Liver (tissue), 9 donors: ENCODE data around the gene DPP9. TPM values are rescaled to one million over a fixed set of nuclear protein-coding genes. Genes with fewer than 3 reads are reported as not detected.

Experiments used
- DNase-seq: peaks from one replicate; pipeline ENCODE4 v3.0.0-alpha.2; 2017; ENCODE audit warnings: low spot score
- H3K27ac ChIP-seq, 2 donors: one replicate each; pipeline ENCODE4 v1.7.0; 2013; ENCODE audit warnings: inconsistent platforms in 2 of 2, low read length in 2 of 2, control low read depth in 1 of 2, low read depth in 1 of 2, mild to moderate bottlenecking in 1 of 2
- H3K27me3 ChIP-seq, 4 donors: one replicate each; pipeline versions ENCODE4 v1.6.1 to v1.7.0; 2013; ENCODE audit warnings: low read length in 3 of 4, inconsistent platforms in 1 of 4, mild to moderate bottlenecking in 1 of 4, moderate library complexity in 1 of 4; ENCODE audit not compliant: control insufficient read depth in 4 of 4, insufficient read depth in 4 of 4
- H3K36me3 ChIP-seq, 4 donors: one replicate each; pipeline versions ENCODE4 v1.6.1 to v1.7.0; 2013; ENCODE audit warnings: low read length in 3 of 4, mild to moderate bottlenecking in 3 of 4, low read depth in 1 of 4, moderate library complexity in 1 of 4; ENCODE audit not compliant: control insufficient read depth in 4 of 4, insufficient read depth in 3 of 4
- H3K4me1 ChIP-seq, 4 donors: one replicate each; pipeline versions ENCODE4 v1.6.1 to v1.7.0; 2013; ENCODE audit warnings: low read length in 3 of 4, mild to moderate bottlenecking in 3 of 4, moderate library complexity in 1 of 4; ENCODE audit not compliant: control insufficient read depth in 4 of 4, insufficient read depth in 4 of 4
- H3K4me3 ChIP-seq, 3 donors: one replicate each; pipeline versions ENCODE4 v1.6.1 to v1.7.0; 2013; ENCODE audit warnings: low read length in 3 of 3, control low read depth in 1 of 3, low read depth in 1 of 3, mild to moderate bottlenecking in 1 of 3
- H3K9ac ChIP-seq, 2 donors: one replicate each; pipeline ENCODE4 v1.7.0; 2013; ENCODE audit warnings: low read length in 2 of 2, mild to moderate bottlenecking in 2 of 2, moderate library complexity in 2 of 2, control low read depth in 1 of 2, low read depth in 1 of 2
- H3K9me3 ChIP-seq, 4 donors: one replicate each; pipeline versions ENCODE4 v1.6.1 to v1.7.0; 2013; ENCODE audit warnings: low read length in 3 of 4; ENCODE audit not compliant: control insufficient read depth in 4 of 4
- ATF3 ChIP-seq: IDR thresholded peaks from 2 replicates; pipeline ENCODE4 v1.6.1; 2016; ENCODE audit warnings: antibody characterized with exemption
- EGR1 ChIP-seq, 2 donors: IDR thresholded peaks; 2 replicates each; pipeline ENCODE4 v1.6.1; 2016 to 2018; ENCODE audit warnings: antibody characterized with exemption in 2 of 2, low read depth in 2 of 2
- FOXA2 ChIP-seq: IDR thresholded peaks from 2 replicates; pipeline ENCODE4 v1.6.1; 2016; ENCODE audit warnings: antibody characterized with exemption
- GABPA ChIP-seq, 2 donors: IDR thresholded peaks in 1 of 2; conservative IDR thresholded peaks in 1 of 2; 2 replicates each; pipeline ENCODE4 v1.6.1; 2016; ENCODE audit warnings: antibody characterized with exemption in 2 of 2, mild to moderate bottlenecking in 1 of 2, moderate library complexity in 1 of 2
- HNF4G ChIP-seq: IDR thresholded peaks from 2 replicates; pipeline ENCODE4 v1.6.1; 2016; ENCODE audit warnings: antibody characterized with exemption
- JUND ChIP-seq, 2 donors: IDR thresholded peaks; 2 replicates each; pipeline ENCODE4 v1.6.1; 2016; ENCODE audit warnings: antibody characterized with exemption in 2 of 2
- MAX ChIP-seq: IDR thresholded peaks from 2 replicates; pipeline ENCODE4 v1.6.1; 2016; ENCODE audit warnings: antibody characterized with exemption
- RAD21 ChIP-seq, 2 donors: IDR thresholded peaks; 2 replicates each; pipeline ENCODE4 v1.6.1; 2016; ENCODE audit warnings: antibody characterized with exemption in 2 of 2, mild to moderate bottlenecking in 2 of 2
- RXRA ChIP-seq, 2 donors: IDR thresholded peaks; 2 replicates each; pipeline ENCODE4 v1.6.1; 2017 to 2018; ENCODE audit warnings: antibody characterized with exemption in 2 of 2, mild to moderate bottlenecking in 1 of 2
- TAF1 ChIP-seq: conservative IDR thresholded peaks from 2 replicates; pipeline ENCODE4 v1.6.1; 2016; ENCODE audit warnings: antibody characterized with exemption, mild to moderate bottlenecking
- YY1 ChIP-seq: IDR thresholded peaks from 2 replicates; pipeline ENCODE4 v1.6.1; 2016; ENCODE audit warnings: antibody characterized with exemption, mild to moderate bottlenecking
- WGBS: extraction: QIAGEN DNeasy Blood & Tissue Kit; methylation state at CpG from one replicate; pipeline ENCODE4 v1.1.7; 2013; 5-methylcytosine and 5-hydroxymethylcytosine counted together
- polyA plus RNA-seq, 2 donors: library from polyadenylated mRNA; stranded (reverse) in 1 of 2; unstranded in 1 of 2; fragments of 200-250 nt in 1 of 2; fragments of >200 nt in 1 of 2; fragmentation: Nextera tagmentation in 1 of 2; extraction: Ambion mirVana in 1 of 2; gene quantifications; one replicate each; pipeline versions ENCODE4 v1.2.1 to v1.2.3, GENCODE V29; 2013 to 2015
- total RNA-seq, 2 donors: library from RNA; depleted of rRNA; stranded (reverse); fragments of >200 nt; gene quantifications; one replicate each; pipeline ENCODE4 v1.2.3, GENCODE V29; 2014
- TF ChIP-seq, protein P1 (sequence below): IDR thresholded peaks from 2 replicates; pipeline ENCODE4 v1.6.1; 2016; ENCODE audit warnings: antibody characterized with exemption
- TF ChIP-seq, protein P2 (sequence below): IDR thresholded peaks from 2 replicates; pipeline ENCODE4 v1.6.1; 2016; ENCODE audit warnings: antibody characterized with exemption, mild to moderate bottlenecking
- TF ChIP-seq, protein P3 (sequence below): fragments of 150-350 bp; IDR thresholded peaks from 2 replicates; pipeline ENCODE4 v1.5.1; 2017; ENCODE audit warnings: improper control_type of control experiment, low read depth, low read length; ENCODE audit not compliant: missing input control
- donor health status: healthy.
- donor health status: healthy.
- donor health status: healthy.
- donor health status: healthy.
- donor health status: healthy.

The DPP9 gene
- total and polyA plus RNA-seq, 4 donors = 20.5 to 74.5 (median 40.3) TPM

- H3K9ac ChIP-seq = no peak overlapping the region
- no peaks in the 10 kb centered on the region for H3K27me3 ChIP-seq
- peaks cover 6 to 22% (median 18%) of the 10 kb centered on the region in 4 donors for H3K4me1 ChIP-seq
- no peak overlapping the region for H3K4me3 ChIP-seq
- no peaks in the 10 kb centered on the region for H3K9me3 ChIP-seq
- no peak overlapping the region for H3K27ac ChIP-seq
- WGBS = 91% methylated on average over 8 of the region's 8 CpGs
- DNase-seq = no peak
- H3K36me3 ChIP-seq = peaks cover 28 to 52% (median 41%) of the 10 kb centered on the region in 4 donors
- TF ChIP-seq RXRA (IDR thresholded peaks at IDR 0.05) (no peak), GABPA (IDR thresholded peaks at IDR 0.05 in 1 of 2, conservative IDR thresholded peaks at IDR 0.05 in 1 of 2) (no peak), RAD21 (IDR thresholded peaks at IDR 0.05) (no peak), FOXA2 (no peak), EGR1 (IDR thresholded peaks at IDR 0.05; ENCODE audit: low read depth in 2 of 2) (no peak), TAF1 (no peak), ATF3 (no peak)
- TF ChIP-seq, protein P1, sequence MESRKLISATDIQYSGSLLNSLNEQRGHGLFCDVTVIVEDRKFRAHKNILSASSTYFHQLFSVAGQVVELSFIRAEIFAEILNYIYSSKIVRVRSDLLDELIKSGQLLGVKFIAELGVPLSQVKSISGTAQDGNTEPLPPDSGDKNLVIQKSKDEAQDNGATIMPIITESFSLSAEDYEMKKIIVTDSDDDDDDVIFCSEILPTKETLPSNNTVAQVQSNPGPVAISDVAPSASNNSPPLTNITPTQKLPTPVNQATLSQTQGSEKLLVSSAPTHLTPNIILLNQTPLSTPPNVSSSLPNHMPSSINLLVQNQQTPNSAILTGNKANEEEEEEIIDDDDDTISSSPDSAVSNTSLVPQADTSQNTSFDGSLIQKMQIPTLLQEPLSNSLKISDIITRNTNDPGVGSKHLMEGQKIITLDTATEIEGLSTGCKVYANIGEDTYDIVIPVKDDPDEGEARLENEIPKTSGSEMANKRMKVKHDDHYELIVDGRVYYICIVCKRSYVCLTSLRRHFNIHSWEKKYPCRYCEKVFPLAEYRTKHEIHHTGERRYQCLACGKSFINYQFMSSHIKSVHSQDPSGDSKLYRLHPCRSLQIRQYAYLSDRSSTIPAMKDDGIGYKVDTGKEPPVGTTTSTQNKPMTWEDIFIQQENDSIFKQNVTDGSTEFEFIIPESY = no peak
- TF ChIP-seq, protein P2, sequence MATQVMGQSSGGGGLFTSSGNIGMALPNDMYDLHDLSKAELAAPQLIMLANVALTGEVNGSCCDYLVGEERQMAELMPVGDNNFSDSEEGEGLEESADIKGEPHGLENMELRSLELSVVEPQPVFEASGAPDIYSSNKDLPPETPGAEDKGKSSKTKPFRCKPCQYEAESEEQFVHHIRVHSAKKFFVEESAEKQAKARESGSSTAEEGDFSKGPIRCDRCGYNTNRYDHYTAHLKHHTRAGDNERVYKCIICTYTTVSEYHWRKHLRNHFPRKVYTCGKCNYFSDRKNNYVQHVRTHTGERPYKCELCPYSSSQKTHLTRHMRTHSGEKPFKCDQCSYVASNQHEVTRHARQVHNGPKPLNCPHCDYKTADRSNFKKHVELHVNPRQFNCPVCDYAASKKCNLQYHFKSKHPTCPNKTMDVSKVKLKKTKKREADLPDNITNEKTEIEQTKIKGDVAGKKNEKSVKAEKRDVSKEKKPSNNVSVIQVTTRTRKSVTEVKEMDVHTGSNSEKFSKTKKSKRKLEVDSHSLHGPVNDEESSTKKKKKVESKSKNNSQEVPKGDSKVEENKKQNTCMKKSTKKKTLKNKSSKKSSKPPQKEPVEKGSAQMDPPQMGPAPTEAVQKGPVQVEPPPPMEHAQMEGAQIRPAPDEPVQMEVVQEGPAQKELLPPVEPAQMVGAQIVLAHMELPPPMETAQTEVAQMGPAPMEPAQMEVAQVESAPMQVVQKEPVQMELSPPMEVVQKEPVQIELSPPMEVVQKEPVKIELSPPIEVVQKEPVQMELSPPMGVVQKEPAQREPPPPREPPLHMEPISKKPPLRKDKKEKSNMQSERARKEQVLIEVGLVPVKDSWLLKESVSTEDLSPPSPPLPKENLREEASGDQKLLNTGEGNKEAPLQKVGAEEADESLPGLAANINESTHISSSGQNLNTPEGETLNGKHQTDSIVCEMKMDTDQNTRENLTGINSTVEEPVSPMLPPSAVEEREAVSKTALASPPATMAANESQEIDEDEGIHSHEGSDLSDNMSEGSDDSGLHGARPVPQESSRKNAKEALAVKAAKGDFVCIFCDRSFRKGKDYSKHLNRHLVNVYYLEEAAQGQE = no peak
Measured at GRCh38 chr19:4701557-4701956, 22.1 kb downstream of the DPP9 start.

GRCh38 chr19:4700693-4700970 is 23.0 kb downstream of the DPP9 start:
- no peak for TF ChIP-seq HNF4G
- no peak for TF ChIP-seq GABPA (IDR thresholded peaks at IDR 0.05 in 1 of 2, conservative IDR thresholded peaks at IDR 0.05 in 1 of 2)
- H3K4me3 ChIP-seq = no peak overlapping the region
- H3K9me3 ChIP-seq = no peaks in the 10 kb centered on the region
- H3K27ac ChIP-seq = no peak overlapping the region
- peaks cover 28 to 52% (median 41%) of the 10 kb centered on the region in 4 donors for H3K36me3 ChIP-seq
- no peaks in the 10 kb centered on the region for H3K27me3 ChIP-seq
- H3K4me1 ChIP-seq = peaks cover 6 to 18% (median 10%) of the 10 kb centered on the region in 4 donors
- DNase-seq = no peak
- 95% methylated on average over 11 of the region's 11 CpGs for WGBS
- no peak overlapping the region for H3K9ac ChIP-seq

GRCh38 chr19:4699826-4700692 is 23.6 kb downstream of the DPP9 start:
- H3K4me3 ChIP-seq = no peak overlapping the region
- H3K36me3 ChIP-seq = peaks cover 28 to 52% (median 41%) of the 10 kb centered on the region in 4 donors
- H3K4me1 ChIP-seq = peaks cover 8 to 18% (median 11%) of the 10 kb centered on the region in 4 donors
- H3K27ac ChIP-seq = no peak overlapping the region
- H3K9ac ChIP-seq = no peak overlapping the region
- no peak for DNase-seq
- no peak for TF ChIP-seq FOXA2
- no peak for TF ChIP-seq MAX
- TF ChIP-seq EGR1 (IDR thresholded peaks at IDR 0.05; ENCODE audit: low read depth in 2 of 2) = no peak
- TF ChIP-seq ATF3 = no peak
- TF ChIP-seq, protein P3, sequence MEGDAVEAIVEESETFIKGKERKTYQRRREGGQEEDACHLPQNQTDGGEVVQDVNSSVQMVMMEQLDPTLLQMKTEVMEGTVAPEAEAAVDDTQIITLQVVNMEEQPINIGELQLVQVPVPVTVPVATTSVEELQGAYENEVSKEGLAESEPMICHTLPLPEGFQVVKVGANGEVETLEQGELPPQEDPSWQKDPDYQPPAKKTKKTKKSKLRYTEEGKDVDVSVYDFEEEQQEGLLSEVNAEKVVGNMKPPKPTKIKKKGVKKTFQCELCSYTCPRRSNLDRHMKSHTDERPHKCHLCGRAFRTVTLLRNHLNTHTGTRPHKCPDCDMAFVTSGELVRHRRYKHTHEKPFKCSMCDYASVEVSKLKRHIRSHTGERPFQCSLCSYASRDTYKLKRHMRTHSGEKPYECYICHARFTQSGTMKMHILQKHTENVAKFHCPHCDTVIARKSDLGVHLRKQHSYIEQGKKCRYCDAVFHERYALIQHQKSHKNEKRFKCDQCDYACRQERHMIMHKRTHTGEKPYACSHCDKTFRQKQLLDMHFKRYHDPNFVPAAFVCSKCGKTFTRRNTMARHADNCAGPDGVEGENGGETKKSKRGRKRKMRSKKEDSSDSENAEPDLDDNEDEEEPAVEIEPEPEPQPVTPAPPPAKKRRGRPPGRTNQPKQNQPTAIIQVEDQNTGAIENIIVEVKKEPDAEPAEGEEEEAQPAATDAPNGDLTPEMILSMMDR = no peak
- no peak for TF ChIP-seq YY1
- no peak for TF ChIP-seq GABPA (IDR thresholded peaks at IDR 0.05 in 1 of 2, conservative IDR thresholded peaks at IDR 0.05 in 1 of 2)
- no peak for TF ChIP-seq JUND (IDR thresholded peaks at IDR 0.05)
- TF ChIP-seq RXRA (IDR thresholded peaks at IDR 0.05) = no peak
- TF ChIP-seq, protein P1 = no peak
- no peak for TF ChIP-seq TAF1
- 94% methylated on average over 33 of the region's 33 CpGs for WGBS
- no peaks in the 10 kb centered on the region for H3K27me3 ChIP-seq
- H3K9me3 ChIP-seq = no peaks in the 10 kb centered on the region
